PC-3 (cell line): ENCODE results near the gene TRAPPC2L. TPM values are rescaled to one million over a fixed set of nuclear protein-coding genes. Genes with fewer than 3 reads are reported as not detected.

ENCODE experiments used
- ATAC-seq: fragments of 200-7000 bp; cut with Tn5 transposase; 2 replicates; pipeline ENCODE4 v1.9.1; 2020; ENCODE audit warnings: mild to moderate bottlenecking, moderate library complexity
- BruUV-seq: library from RNA; stranded (reverse); fragments of 400-500 nt; replicated peaks from 2 replicates; lab custom pipeline; 2021; lab: Mats Ljungman, UMichigan
- CTCF ChIA-PET: fragments of 300-600 bp; sonication (Branson Sonifier 250); formaldehyde crosslinking; loops from one replicate; lab custom pipeline; 2022; ENCODE audit warnings: antibody characterized with exemption; lab: Charles Lee
- POLR2A ChIA-PET: fragments of 300-600 bp; sonication (Branson Sonifier 250); formaldehyde crosslinking; loops from one replicate; lab custom pipeline; 2022; ENCODE audit warnings: antibody characterized with exemption; ENCODE audit not compliant: unreplicated experiment; lab: Charles Lee
- DNase-seq: peaks from one replicate; pipeline ENCODE4 v3.0.0-alpha.2; 2015
- H2AFZ ChIP-seq: fragments of 300-600 bp; sonication (generic); 2 replicates; pipeline ENCODE4 v1.6.0; 2016; ENCODE audit warnings: antibody characterized with exemption, low read length
- H3F3A ChIP-seq: fragments of 300-600 bp; sonication (generic); one replicate; pipeline ENCODE4 v1.6.0; 2017; ENCODE audit warnings: antibody characterized with exemption, low read length, control low read depth, mild to moderate bottlenecking; ENCODE audit not compliant: unreplicated experiment
- H3K27ac ChIP-seq: fragments of 300-600 bp; sonication (generic); 2 replicates; pipeline ENCODE4 v1.5.1; 2016; ENCODE audit warnings: mild to moderate bottlenecking, low read length
- H3K27me3 ChIP-seq: fragments of 300-600 bp; sonication (generic); 2 replicates; pipeline ENCODE4 v1.6.1; 2016; ENCODE audit warnings: low read length, mixed read lengths
- H3K36me3 ChIP-seq: fragments of 300-600 bp; sonication (generic); 2 replicates; pipeline ENCODE4 v1.6.1; 2016; ENCODE audit warnings: low read depth, mixed run types, low read length, mixed read lengths
- H3K4me1 ChIP-seq: fragments of 300-600 bp; sonication (generic); 2 replicates; pipeline ENCODE4 v1.5.1; 2016; ENCODE audit warnings: low read length; ENCODE audit not compliant: insufficient read depth
- H3K4me2 ChIP-seq: fragments of 300-600 bp; sonication (generic); 2 replicates; pipeline ENCODE4 v1.6.0; 2016; ENCODE audit warnings: low read length
- H3K4me3 ChIP-seq: fragments of 300-600 bp; sonication (generic); 2 replicates; pipeline ENCODE4 v1.5.1; 2016; ENCODE audit warnings: mild to moderate bottlenecking, low read length, mixed read lengths
- H3K79me2 ChIP-seq: fragments of 300-600 bp; sonication (generic); 2 replicates; pipeline ENCODE4 v1.6.1; 2017; ENCODE audit warnings: low read length, mixed read lengths
- H3K9ac ChIP-seq: fragments of 300-600 bp; sonication (generic); 2 replicates; pipeline ENCODE4 v1.6.0; 2016; ENCODE audit warnings: mild to moderate bottlenecking, low read length
- H3K9me2 ChIP-seq: fragments of 300-600 bp; sonication (generic); replicated peaks from 2 replicates; pipeline ENCODE4 v1.6.1; 2016; ENCODE audit warnings: mixed run types, low read length, mixed read lengths
- H3K9me3 ChIP-seq: fragments of 300-600 bp; sonication (generic); 2 replicates; pipeline ENCODE4 v1.6.1; 2016; ENCODE audit warnings: low read length, mixed read lengths
- H4K20me1 ChIP-seq: fragments of 300-600 bp; sonication (generic); 2 replicates; pipeline ENCODE4 v1.6.1; 2016; ENCODE audit warnings: low read length, mixed read lengths
- EZH2 ChIP-seq: fragments of 300-600 bp; sonication (generic); IDR thresholded peaks from one replicate; pipeline ENCODE4 v1.6.1; 2017; ENCODE audit warnings: antibody characterized with exemption, mild to moderate bottlenecking, low read length; ENCODE audit not compliant: unreplicated experiment
- EZH2phosphoT487 ChIP-seq: fragments of 300-600 bp; sonication (generic); IDR thresholded peaks from 2 replicates; pipeline ENCODE4 v1.6.1; 2018; ENCODE audit warnings: mild to moderate bottlenecking, antibody characterized with exemption, low read length, borderline replicate concordance
- intact Hi-C: fragments of 100-400 bp; cut with micrococcal nuclease; formaldehyde crosslinking; loops from 2 replicates; pipeline ENCODE4 v1.9.0; 2023
- total RNA-seq: library from RNA; depleted of rRNA; stranded (reverse); fragments of >200 nt; gene quantifications from 2 replicates; pipeline ENCODE4 v1.2.3, GENCODE V29; 2014
- TF ChIP-seq, protein P1 (sequence below): fragments of 300-600 bp; sonication (generic); conservative IDR thresholded peaks from 2 replicates; pipeline ENCODE4 v1.5.1; 2017; ENCODE audit warnings: antibody characterized with exemption, low read depth, mild to moderate bottlenecking, low read length

The TRAPPC2L gene
- total RNA-seq, 1 experiment from 2014 or later: 77.5 TPM

DNA sequence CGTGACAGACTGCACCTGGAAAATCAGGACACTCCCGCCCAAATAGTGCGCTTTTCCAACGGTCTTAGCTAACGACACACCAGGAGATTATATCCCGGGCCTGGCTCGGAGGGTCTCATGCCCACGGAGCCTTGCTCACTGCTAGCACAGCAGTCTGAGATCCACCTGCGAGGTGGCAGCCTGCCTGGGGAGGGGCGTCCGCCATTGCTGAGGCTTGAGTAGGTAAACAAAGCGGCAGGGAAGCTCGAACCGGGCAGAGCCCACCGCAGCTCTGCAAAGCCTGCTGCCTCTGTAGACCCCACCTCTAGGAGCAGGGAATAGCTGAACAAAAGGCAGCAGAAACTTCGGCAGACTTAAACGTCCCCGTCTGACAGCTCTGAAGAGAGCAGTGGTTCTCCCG, 5.3 kb upstream of the TRAPPC2L start:
- ChIA-PET POLR2A (no interaction called here), CTCF (no interaction called here)
- intact Hi-C loops: no loop called here
- Histone ChIP-seq H3K27ac (no peak overlapping the region), H3F3A (no peaks in the 10 kb centered on the region), H3K79me2 (peaks cover 7% of the 10 kb centered on the region), H3K27me3 (no peaks in the 10 kb centered on the region), H2AFZ (no peak overlapping the region), H3K36me3 (no peaks in the 10 kb centered on the region), H3K9me3 (no peaks in the 10 kb centered on the region), H3K9me2 (no peaks in the 10 kb centered on the region), H3K4me2 (no peak overlapping the region), H3K4me3 (no peak overlapping the region), H3K9ac (no peak overlapping the region), H3K4me1 (no peaks in the 10 kb centered on the region), H4K20me1 (no peaks in the 10 kb centered on the region)
- no peak for ATAC-seq
- no peak for TF ChIP-seq EZH2phosphoT487
- no peak for TF ChIP-seq EZH2
- TF ChIP-seq, protein P1, sequence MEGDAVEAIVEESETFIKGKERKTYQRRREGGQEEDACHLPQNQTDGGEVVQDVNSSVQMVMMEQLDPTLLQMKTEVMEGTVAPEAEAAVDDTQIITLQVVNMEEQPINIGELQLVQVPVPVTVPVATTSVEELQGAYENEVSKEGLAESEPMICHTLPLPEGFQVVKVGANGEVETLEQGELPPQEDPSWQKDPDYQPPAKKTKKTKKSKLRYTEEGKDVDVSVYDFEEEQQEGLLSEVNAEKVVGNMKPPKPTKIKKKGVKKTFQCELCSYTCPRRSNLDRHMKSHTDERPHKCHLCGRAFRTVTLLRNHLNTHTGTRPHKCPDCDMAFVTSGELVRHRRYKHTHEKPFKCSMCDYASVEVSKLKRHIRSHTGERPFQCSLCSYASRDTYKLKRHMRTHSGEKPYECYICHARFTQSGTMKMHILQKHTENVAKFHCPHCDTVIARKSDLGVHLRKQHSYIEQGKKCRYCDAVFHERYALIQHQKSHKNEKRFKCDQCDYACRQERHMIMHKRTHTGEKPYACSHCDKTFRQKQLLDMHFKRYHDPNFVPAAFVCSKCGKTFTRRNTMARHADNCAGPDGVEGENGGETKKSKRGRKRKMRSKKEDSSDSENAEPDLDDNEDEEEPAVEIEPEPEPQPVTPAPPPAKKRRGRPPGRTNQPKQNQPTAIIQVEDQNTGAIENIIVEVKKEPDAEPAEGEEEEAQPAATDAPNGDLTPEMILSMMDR: no peak
- no TSS peak for BruUV-seq
- DNase-seq: no peak

GRCh38 chr16:88853325-88853941, 3.5 kb upstream of the TRAPPC2L start:
- Histone ChIP-seq H3K36me3 (no peaks in the 10 kb centered on the region), H3F3A (no peaks in the 10 kb centered on the region), H3K4me1 (0 out of 2 replicates have a peak, but pooled peaks cover 6% of the 10 kb centered on the region), H3K4me3 (no peak overlapping the region), H3K9me3 (no peaks in the 10 kb centered on the region), H3K4me2 (no peak overlapping the region), H3K9me2 (no peaks in the 10 kb centered on the region), H4K20me1 (no peaks in the 10 kb centered on the region), H3K27ac (no peak overlapping the region), H2AFZ (no peak overlapping the region), H3K27me3 (no peaks in the 10 kb centered on the region), H3K9ac (no peak overlapping the region), H3K79me2 (peaks cover 21% of the 10 kb centered on the region)
- no peak for ATAC-seq
- CTCF ChIA-PET: no interaction called here
- TF ChIP-seq EZH2: no peak
- TF ChIP-seq, protein P1: no peak
- TF ChIP-seq EZH2phosphoT487: no peak
- intact Hi-C loops: no loop called here
- DNase-seq: no peak
- POLR2A ChIA-PET: no interaction called here
- no TSS peak for BruUV-seq

- H3K79me2 ChIP-seq: peaks cover 25% of the 10 kb centered on the region
- H3K9me2 ChIP-seq: no peaks in the 10 kb centered on the region
- no peak overlapping the region for H3K9ac ChIP-seq
- POLR2A ChIA-PET: no interaction called here
- H3K4me3 ChIP-seq: no peak overlapping the region
- no peak overlapping the region for H2AFZ ChIP-seq
- no peaks in the 10 kb centered on the region for H4K20me1 ChIP-seq
- intact Hi-C loops: no loop called here
- no peak overlapping the region for H3K4me2 ChIP-seq
- DNase-seq: no peak
- H3K36me3 ChIP-seq: no peaks in the 10 kb centered on the region
- no peak for ATAC-seq
- no peaks in the 10 kb centered on the region for H3F3A ChIP-seq
- H3K9me3 ChIP-seq: no peaks in the 10 kb centered on the region
- BruUV-seq: no TSS peak
- H3K4me1 ChIP-seq: 0 out of 2 replicates have a peak, but pooled peaks cover 6% of the 10 kb centered on the region
- no peak overlapping the region for H3K27ac ChIP-seq
- CTCF ChIA-PET: no interaction called here
- TF ChIP-seq EZH2 (no peak), EZH2phosphoT487 (no peak)
- TF ChIP-seq, protein P1: no peak
- no peaks in the 10 kb centered on the region for H3K27me3 ChIP-seq
These were observed 2.4 kb upstream of the TRAPPC2L start for GRCh38 chr16:88854306-88855111.
